Cardiac fibroblast (primary cell): Measurements from ENCODE around the gene MAP2.

Experiments used
- DNase-seq, 2 donors: peaks; one replicate each; pipeline versions ENCODE4 v3.0.0 to v3.0.0-alpha.2; 2010; ENCODE audit warnings: low read depth in 2 of 2
- H3K4me3 ChIP-seq, 2 donors: replicated peaks in 1 of 2; 1 replicate in 1 of 2; 2 replicates in 1 of 2; pipeline ENCODE4 v1.5.1; 2011; ENCODE audit warnings: low read depth in 2 of 2, low read length in 2 of 2, mild to moderate bottlenecking in 2 of 2, moderate library complexity in 1 of 2
- CTCF ChIP-seq: IDR thresholded peaks from one replicate; pipeline ENCODE4 v1.5.1; 2011; ENCODE audit warnings: low read depth, mild to moderate bottlenecking, low read length, inconsistent platforms

MAP2 gene

GRCh38 chr2:209442939-209443338 is 19.1 kb downstream of the MAP2 start:
- no peak for DNase-seq
- no peak overlapping the region for H3K4me3 ChIP-seq
- TF ChIP-seq CTCF, result no peak

- no peak for TF ChIP-seq CTCF
- DNase-seq, result no peak
- no peak overlapping the region for H3K4me3 ChIP-seq
Observed at GRCh38 chr2:209445485-209445884, 21.6 kb downstream of the MAP2 start.

- TF ChIP-seq CTCF, result no peak
- DNase-seq, result no peak
- no peak overlapping the region for H3K4me3 ChIP-seq
Observed at GRCh38 chr2:209451209-209451834, 27.5 kb downstream of the MAP2 start.

- DNase-seq, result no peak
- TF ChIP-seq CTCF, result no peak
- H3K4me3 ChIP-seq, result no peak overlapping the region
Observed at GRCh38 chr2:209456489-209456888, 32.6 kb downstream of the MAP2 start.

- H3K4me3 ChIP-seq, result no peak overlapping the region
- peak in 1 of 2 donors; percentile 17 for DNase-seq
- no peak for TF ChIP-seq CTCF
Observed at GRCh38 chr2:209458008-209458979, 34.4 kb downstream of the MAP2 start.

GRCh38 chr2:209459359-209459758 is 35.5 kb downstream of the MAP2 start:
- no peak for DNase-seq
- TF ChIP-seq CTCF, result no peak
- no peak overlapping the region for H3K4me3 ChIP-seq
